Endothelial cell of umbilical vein (primary cell): ENCODE measurements around the gene SMARCD2.

Experiments
- EZH2 ChIP-seq: IDR thresholded peaks from 2 replicates; pipeline ENCODE4 v1.6.1; 2012; ENCODE audit warnings: borderline replicate concordance, low read depth, mild to moderate bottlenecking, moderate library complexity, low read length, inconsistent platforms; ENCODE audit not compliant: severe bottlenecking
- FOS ChIP-seq: IDR thresholded peaks from 2 replicates; pipeline ENCODE4 v1.6.1; 2011; ENCODE audit warnings: mild to moderate bottlenecking, low read length, moderate library complexity, borderline replicate concordance; ENCODE audit not compliant: insufficient read depth
- GATA2 ChIP-seq: IDR thresholded peaks from 2 replicates; pipeline ENCODE4 v1.7.0; 2011; ENCODE audit warnings: low read depth, mild to moderate bottlenecking, moderate library complexity, mixed read lengths, low read length; ENCODE audit not compliant: insufficient read length, insufficient read depth
- JUN ChIP-seq: IDR thresholded peaks from 2 replicates; pipeline ENCODE4 v1.6.1; 2011; ENCODE audit warnings: borderline replicate concordance, low read depth; ENCODE audit not compliant: insufficient read length, insufficient read depth
- MYC ChIP-seq: IDR thresholded peaks from one replicate; pipeline ENCODE4 v1.6.1; 2011; ENCODE audit warnings: mild to moderate bottlenecking, low read depth, low read length
- POLR2A ChIP-seq: IDR thresholded peaks from 2 replicates; pipeline ENCODE4 v1.6.1; 2012; ENCODE audit warnings: low read depth, mild to moderate bottlenecking, control low read depth, low read length
- POLR2AphosphoS5 ChIP-seq: IDR thresholded peaks from 2 replicates; pipeline ENCODE4 v1.6.1; 2012; ENCODE audit warnings: low read depth, mild to moderate bottlenecking, control low read depth, low read length, moderate library complexity; ENCODE audit not compliant: insufficient read depth
- TF ChIP-seq, protein P1 (sequence below): IDR thresholded peaks from 2 replicates; pipeline ENCODE4 v1.6.1; 2011; ENCODE audit not compliant: insufficient read depth, insufficient read length
- TF ChIP-seq, protein P2 (sequence below), 2 donors: IDR thresholded peaks; 1 replicate in 1 of 2; 2 replicates in 1 of 2; pipeline ENCODE4 v1.5.1; 2011; ENCODE audit warnings: low read length in 2 of 2, mild to moderate bottlenecking in 2 of 2, moderate library complexity in 2 of 2, control low read depth in 1 of 2, inconsistent platforms in 1 of 2, low read depth in 1 of 2; ENCODE audit not compliant: insufficient read depth in 1 of 2; ENCODE audit errors: extremely low read depth in 1 of 2

DNA sequence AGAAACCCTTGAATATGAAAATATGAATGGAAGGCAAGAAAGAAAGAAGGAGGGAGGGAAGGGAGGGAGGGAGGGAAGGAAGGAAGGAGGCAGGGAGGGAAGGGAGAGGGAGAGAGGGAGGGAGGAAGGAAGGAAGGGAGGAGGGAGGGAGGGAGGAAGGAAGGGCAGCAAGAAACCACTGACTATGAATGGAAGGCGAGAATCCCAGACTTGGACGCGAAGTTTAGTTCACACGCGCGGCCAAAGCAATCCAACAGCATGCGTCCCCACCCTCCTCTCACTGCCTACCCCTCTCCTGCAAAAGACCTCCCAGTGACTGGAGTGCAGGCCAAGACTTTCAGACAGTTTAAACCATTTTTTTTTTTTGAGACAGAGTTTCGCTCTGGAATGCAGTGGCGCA, 7.9 kb upstream of the SMARCD2 start:
- TF ChIP-seq, protein P1, sequence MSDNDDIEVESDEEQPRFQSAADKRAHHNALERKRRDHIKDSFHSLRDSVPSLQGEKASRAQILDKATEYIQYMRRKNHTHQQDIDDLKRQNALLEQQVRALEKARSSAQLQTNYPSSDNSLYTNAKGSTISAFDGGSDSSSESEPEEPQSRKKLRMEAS = no peak
- no peak for TF ChIP-seq JUN
- TF ChIP-seq MYC = no peak
- TF ChIP-seq EZH2 = no peak
- TF ChIP-seq, protein P2, sequence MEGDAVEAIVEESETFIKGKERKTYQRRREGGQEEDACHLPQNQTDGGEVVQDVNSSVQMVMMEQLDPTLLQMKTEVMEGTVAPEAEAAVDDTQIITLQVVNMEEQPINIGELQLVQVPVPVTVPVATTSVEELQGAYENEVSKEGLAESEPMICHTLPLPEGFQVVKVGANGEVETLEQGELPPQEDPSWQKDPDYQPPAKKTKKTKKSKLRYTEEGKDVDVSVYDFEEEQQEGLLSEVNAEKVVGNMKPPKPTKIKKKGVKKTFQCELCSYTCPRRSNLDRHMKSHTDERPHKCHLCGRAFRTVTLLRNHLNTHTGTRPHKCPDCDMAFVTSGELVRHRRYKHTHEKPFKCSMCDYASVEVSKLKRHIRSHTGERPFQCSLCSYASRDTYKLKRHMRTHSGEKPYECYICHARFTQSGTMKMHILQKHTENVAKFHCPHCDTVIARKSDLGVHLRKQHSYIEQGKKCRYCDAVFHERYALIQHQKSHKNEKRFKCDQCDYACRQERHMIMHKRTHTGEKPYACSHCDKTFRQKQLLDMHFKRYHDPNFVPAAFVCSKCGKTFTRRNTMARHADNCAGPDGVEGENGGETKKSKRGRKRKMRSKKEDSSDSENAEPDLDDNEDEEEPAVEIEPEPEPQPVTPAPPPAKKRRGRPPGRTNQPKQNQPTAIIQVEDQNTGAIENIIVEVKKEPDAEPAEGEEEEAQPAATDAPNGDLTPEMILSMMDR (IDR thresholded peaks at IDR 0.05; ENCODE audit: extremely low read depth in 1 of 2, insufficient read depth in 1 of 2, low read depth in 1 of 2, low read length in 2 of 2) = no peak
- no peak for TF ChIP-seq POLR2A
- TF ChIP-seq POLR2AphosphoS5 = no peak
- TF ChIP-seq FOS = no peak
- TF ChIP-seq GATA2 = no peak
